ENCODE data around the gene MAN1A1. TPM values are rescaled to one million over a fixed set of nuclear protein-coding genes. Genes with fewer than 3 reads are reported as not detected.

MAN1A1 gene
- total and polyA plus RNA-seq, 2 of the 8 experiments (the other 6 are each of a cell fraction or from before 2014, with no cell fraction given): 1.8 to 5.4 TPM

DNA sequence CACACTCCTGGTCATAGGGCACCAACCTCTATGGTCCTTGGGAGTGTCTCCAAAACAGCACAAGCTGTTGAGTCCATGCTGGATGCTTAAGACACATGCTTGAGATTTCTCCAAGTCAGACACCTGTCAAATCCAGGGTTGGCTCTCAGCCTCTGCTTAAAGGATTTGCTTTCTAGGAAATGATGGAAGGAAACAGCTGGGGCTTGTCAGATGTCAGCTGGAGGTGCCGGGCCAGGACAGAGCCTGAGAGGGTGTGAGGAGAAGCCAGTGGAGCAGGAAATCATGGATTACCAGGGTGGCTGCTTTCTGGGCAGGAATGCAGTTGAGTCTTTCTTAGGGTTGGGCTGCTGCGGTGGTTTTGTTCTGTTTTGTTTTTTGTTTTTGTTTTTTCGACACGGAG lies 188.1 kb downstream of the MAN1A1 start:
- CTCF ChIA-PET (ENCODE audit: partially characterized antibody): interaction anchor here (1.1 to 4.0 kb wide), 3 partner anchors 13 to 172 kb away, joined by 3 to 18 read pairs (median 3); no protein-coding TSS in a partner anchor
- 97% methylated on average over 4 of the region's 4 CpGs; no CpG with 5 or more reads in 1 of the 2 experiments for WGBS, 2 experiments (ENCODE audit: extremely low coverage in 1 of 2, insufficient coverage in 1 of 2, insufficient read length in 1 of 2, insufficient replicate concordance in 2 of 2, low coverage in 1 of 2, low lambda C conversion rate in 2 of 2, missing lambda C conversion rate in 1 of 2)
- TF ChIP-seq E2F6 (IDR thresholded peaks at IDR 0.05): no peak
- TF ChIP-seq NRF1 (IDR thresholded peaks at IDR 0.05; ENCODE audit: low read depth, low read length): no peak
- no peak for TF ChIP-seq KDM5A (IDR thresholded peaks at IDR 0.05; ENCODE audit: low read length)
- TF ChIP-seq POLR2AphosphoS5 (IDR thresholded peaks at IDR 0.05; ENCODE audit: low read depth, low read length): no peak
- no peak for TF ChIP-seq YY1 (IDR thresholded peaks at IDR 0.05; ENCODE audit: low read depth, low read length)
- TF ChIP-seq MAX (IDR thresholded peaks at IDR 0.05): no peak
- no peak for TF ChIP-seq CTBP2 (IDR thresholded peaks at IDR 0.05; ENCODE audit: borderline replicate concordance, insufficient read depth, insufficient read length, low read length)
- no peak for TF ChIP-seq GABPA (IDR thresholded peaks at IDR 0.05; ENCODE audit: borderline replicate concordance, insufficient read depth, low read length)
- no peak for TF ChIP-seq RAD21 (IDR thresholded peaks at IDR 0.05 in 1 of 2, conservative IDR thresholded peaks at IDR 0.05 in 1 of 2; ENCODE audit: low read depth in 2 of 2, low read length in 2 of 2)
- TF ChIP-seq GTF2F1 (IDR thresholded peaks at IDR 0.05; ENCODE audit: borderline replicate concordance, low read depth, low read length): no peak
- TF ChIP-seq, protein P1, sequence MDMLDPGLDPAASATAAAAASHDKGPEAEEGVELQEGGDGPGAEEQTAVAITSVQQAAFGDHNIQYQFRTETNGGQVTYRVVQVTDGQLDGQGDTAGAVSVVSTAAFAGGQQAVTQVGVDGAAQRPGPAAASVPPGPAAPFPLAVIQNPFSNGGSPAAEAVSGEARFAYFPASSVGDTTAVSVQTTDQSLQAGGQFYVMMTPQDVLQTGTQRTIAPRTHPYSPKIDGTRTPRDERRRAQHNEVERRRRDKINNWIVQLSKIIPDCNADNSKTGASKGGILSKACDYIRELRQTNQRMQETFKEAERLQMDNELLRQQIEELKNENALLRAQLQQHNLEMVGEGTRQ (IDR thresholded peaks at IDR 0.05; ENCODE audit: low read length): no peak
- no peak for TF ChIP-seq POLR2A (IDR thresholded peaks at IDR 0.05; ENCODE audit: control extremely low read depth in 1 of 2, low read depth in 2 of 2, low read length in 2 of 2)
- no peak for TF ChIP-seq BRCA1 (IDR thresholded peaks at IDR 0.05; ENCODE audit: low read depth, low read length)

More for the DNA sequence above, 188.1 kb downstream of the MAN1A1 start:
- Histone ChIP-seq H4K8ac (ENCODE audit: extremely low read depth, insufficient read depth, low read length) (no peak overlapping the region), H2AFZ (ENCODE audit: low read length) (no peak overlapping the region), H4K5ac (ENCODE audit: insufficient read length, low read depth, low read length) (no peak overlapping the region), H3K56ac (replicated peaks; ENCODE audit: insufficient read length, low read depth, low read length) (no peak overlapping the region), H2BK15ac (ENCODE audit: low read length) (no peak overlapping the region), H2BK5ac (ENCODE audit: low read depth, low read length) (no peak overlapping the region), H3K18ac (ENCODE audit: extremely low read depth, low read length) (no peak overlapping the region), H3K27ac (ENCODE audit: low read depth, low read length) (no peak overlapping the region), H3K14ac (ENCODE audit: insufficient read length) (no peak overlapping the region), H2BK20ac (ENCODE audit: low read length) (no peak overlapping the region), H4K20me1 (replicated peaks in 1 of 2; ENCODE audit: control insufficient read depth in 1 of 2, insufficient read depth in 2 of 2, low read length in 2 of 2) (no peaks in the 10 kb centered on the region), H3K36me3 (ENCODE audit: control insufficient read depth in 2 of 4, insufficient read depth in 4 of 4, low read length in 3 of 4) (no peaks in the 10 kb centered on the region), H3K9me3 (ENCODE audit: insufficient read depth in 2 of 2, low read depth in 1 of 2, low read length in 1 of 2) (no peaks in the 10 kb centered on the region), H2BK120ac (replicated peaks; ENCODE audit: low read depth, low read length) (no peak overlapping the region), H3K9ac (replicated peaks in 1 of 4; ENCODE audit: extremely low read depth in 1 of 4, low read depth in 3 of 4, low read length in 3 of 4) (no peak overlapping the region), H3K79me2 (ENCODE audit: control insufficient read depth in 1 of 2, insufficient read depth in 2 of 2, low read length in 2 of 2) (no peaks in the 10 kb centered on the region), H3K4me1 (replicated peaks in 1 of 4; ENCODE audit: control insufficient read depth in 3 of 4, insufficient read depth in 4 of 4, low read length in 3 of 4) (no peaks in the 10 kb centered on the region), H3K4me3 (ENCODE audit: extremely low read depth in 1 of 4, insufficient read depth in 2 of 4, low read depth in 3 of 4, low read length in 4 of 4) (no peak overlapping the region), H2AK5ac (ENCODE audit: low read depth, low read length) (no peak overlapping the region), H3K4me2 (ENCODE audit: insufficient read depth in 1 of 2, low read depth in 2 of 2, low read length in 2 of 2) (no peak overlapping the region), H3K4ac (replicated peaks; ENCODE audit: insufficient read length, low read depth, low read length) (no peak overlapping the region), H3K23me2 (ENCODE audit: low read depth, low read length) (no peaks in the 10 kb centered on the region), H3K27me3 (replicated peaks in 1 of 4; ENCODE audit: control insufficient read depth in 3 of 4, extremely low read depth in 1 of 4, insufficient read depth in 3 of 4, low read length in 3 of 4) (no peaks in the 10 kb centered on the region), H3K79me1 (ENCODE audit: low read depth, low read length) (no peaks in the 10 kb centered on the region), H3K23ac (ENCODE audit: insufficient read length) (no peak overlapping the region), H4K91ac (replicated peaks; ENCODE audit: insufficient read length, low read length) (no peak overlapping the region), H2BK12ac (ENCODE audit: low read depth, low read length) (no peak overlapping the region)
- DNase-seq (ENCODE audit: low read depth in 1 of 2, low spot score in 2 of 2) (peak in 1 of 2 experiments; percentile 22), FAIRE-seq (no peak)
- POLR2A ChIA-PET (ENCODE audit: partially characterized antibody): no interaction called here
